T-helper 1 cell (primary cell): Measurements from ENCODE around the gene OR4F6.
"Not testable (repeated sequence)": the region's sequence is repeated elsewhere in the genome, so short reads cannot be mapped to it uniquely, and the experiment has no call there.

Experiments used
- DNase-seq, 5 donors: peaks; one replicate each; pipeline ENCODE4 v3.0.0-alpha.2; 2012 to 2020
- total RNA-seq, 4 donors: gene quantifications; one replicate each; lab custom pipeline; 2026; lab: John Stamatoyannopoulos, UW

OR4F6 gene
- 0 reads per million in 4 donors for total RNA-seq

- no peak for DNase-seq
These were observed at the start of gene OR4F6 for GRCh38 chr15:101803209-101803608. OR4F6 (plus strand) TSS chr15:101803509; CDS start chr15:101805720, 2,211 bp downstream.

DNA sequence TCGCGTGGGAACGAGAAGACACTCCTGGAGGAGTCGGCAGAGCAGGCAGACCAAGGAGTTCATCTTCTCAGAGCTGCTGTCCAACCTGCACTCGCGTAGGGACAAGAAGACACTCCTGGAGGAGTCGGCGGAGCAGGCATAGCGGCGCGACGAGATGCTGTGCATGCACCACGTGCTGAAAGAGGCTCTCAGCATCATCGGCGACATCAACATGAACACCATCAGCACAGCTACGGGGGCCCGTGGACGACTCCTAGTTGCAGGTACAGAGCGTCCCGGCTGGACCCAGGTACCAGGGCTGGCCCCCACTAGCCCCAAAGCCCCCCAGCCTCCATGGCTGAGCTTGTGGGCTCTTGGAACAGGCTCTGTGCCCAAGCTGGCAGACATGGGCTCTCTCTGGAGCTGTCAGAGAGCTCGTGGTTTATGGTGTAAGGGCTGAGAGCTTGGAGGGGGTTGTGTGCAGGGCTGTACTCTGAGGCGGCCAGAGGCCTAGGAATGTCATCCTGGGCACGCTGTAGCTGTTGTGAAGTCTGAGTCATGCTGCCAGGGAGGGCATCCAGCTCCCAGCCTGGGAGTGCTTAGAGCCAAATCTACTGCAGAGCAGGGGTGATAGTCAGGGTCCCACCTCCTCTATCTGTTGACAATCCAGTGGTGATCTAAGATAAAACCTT lies 38.5 kb upstream of the OR4F6 start:
- DNase-seq, result not testable (repeated sequence)

DNA sequence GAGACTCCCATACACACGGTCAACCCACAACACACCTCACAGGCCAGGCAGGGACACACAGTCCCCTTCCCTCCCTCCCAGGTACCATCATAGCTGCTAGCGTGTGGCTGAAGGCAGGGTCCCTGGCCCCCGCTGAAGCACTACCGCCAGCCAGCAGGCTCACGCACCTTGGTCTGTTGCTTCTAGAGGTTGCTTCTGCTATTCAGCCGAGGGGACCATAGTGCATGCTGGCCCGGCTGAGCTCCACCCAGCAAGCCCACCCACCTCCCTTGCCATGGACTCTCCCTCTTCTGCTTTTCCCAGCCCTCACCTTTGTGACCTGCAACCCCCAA lies 38.0 kb upstream of the OR4F6 start:
- DNase-seq, result not testable (repeated sequence)

DNA sequence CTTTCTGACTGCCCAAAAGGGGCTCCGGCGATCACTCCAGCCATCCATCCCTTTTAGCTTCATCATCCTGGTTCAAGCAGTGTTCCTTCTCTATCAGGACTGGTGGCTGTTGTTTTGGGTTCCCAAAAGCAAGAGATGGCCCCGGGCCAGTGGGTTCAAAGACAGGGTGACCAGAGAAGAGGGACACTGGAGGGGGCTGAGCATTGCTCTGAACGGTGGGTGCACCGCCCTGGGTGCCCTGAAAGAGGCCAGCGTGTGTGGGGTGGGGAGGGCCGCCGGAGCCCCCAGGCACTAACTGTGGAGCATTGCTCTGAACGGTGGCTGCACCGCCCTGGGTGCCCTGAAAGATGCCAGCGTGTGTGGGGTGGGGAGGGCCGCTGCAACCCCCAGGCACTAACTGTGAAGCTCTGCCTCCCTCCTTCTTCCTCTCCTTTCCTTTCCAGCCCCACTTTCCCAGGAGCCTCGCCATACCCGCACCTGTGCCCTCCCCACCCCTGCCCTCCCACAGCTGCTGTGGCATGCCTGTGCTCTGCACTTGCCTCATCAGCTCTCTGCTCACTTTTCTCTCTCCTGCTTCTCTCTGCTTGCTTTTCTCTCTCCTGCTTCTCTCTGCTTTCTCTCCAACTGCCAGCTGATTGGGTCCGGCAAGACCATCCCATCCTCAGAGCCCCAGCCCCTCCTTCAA lies 37.4 kb upstream of the OR4F6 start:
- no peak for DNase-seq

DNA sequence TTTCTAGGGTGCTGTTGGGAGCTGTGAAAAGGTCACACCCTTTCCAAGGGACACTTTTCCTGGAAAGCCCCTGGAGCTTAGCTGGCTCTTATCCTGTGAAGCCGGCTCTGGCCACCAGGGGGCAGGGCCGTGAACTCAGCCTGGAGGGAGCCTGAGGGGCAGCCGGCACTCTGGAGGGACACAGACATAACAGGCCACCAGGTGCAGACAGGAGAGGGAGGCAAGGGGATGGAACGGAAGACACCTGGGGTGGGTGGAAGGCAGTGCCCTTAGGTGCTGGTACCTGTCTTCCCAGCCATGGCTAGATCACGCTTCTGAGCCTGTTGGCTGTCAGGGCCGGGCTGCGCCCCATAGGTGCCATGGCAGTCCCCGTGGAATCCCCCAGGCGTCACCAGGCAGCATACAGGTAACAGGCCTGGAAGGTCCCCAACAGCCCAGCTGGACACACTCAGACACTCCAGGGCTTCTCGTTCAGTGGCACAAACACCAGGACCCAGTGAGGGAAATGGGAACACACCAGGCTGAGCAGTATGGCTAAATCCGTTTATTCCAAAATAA lies 36.1 kb upstream of the OR4F6 start:
- DNase-seq, result not testable (repeated sequence)

- DNase-seq, result no peak
These were observed 30.4 kb upstream of the OR4F6 start for GRCh38 chr15:101772921-101773320.

GRCh38 chr15:101773496-101774100 lies 29.7 kb upstream of the OR4F6 start:
- DNase-seq, result no peak

DNA sequence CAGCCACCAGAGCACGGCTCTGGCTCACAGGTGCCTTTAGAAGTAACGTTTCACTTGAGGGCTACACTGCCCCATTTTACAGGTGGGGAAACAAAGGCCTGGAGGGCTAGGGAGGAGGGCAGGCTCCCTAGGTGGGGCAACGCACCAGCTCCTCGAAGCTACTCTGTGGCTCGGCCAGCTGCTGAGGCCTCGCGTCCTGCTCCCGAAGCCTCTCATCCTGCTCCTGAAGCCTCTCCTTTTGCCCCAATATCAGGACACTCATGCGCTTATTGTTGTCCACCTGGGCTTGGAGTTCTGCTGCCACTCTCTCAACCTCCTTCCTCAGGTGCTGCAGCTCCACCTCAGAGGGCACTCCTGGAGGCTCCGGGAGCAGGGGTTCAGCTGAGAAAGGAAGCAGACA lies 28.2 kb upstream of the OR4F6 start:
- no peak for DNase-seq

GRCh38 chr15:101778576-101778975 lies 24.7 kb upstream of the OR4F6 start:
- DNase-seq, result not testable (repeated sequence)

GRCh38 chr15:101780225-101780624 lies 23.1 kb upstream of the OR4F6 start:
- not testable (repeated sequence) for DNase-seq

DNA sequence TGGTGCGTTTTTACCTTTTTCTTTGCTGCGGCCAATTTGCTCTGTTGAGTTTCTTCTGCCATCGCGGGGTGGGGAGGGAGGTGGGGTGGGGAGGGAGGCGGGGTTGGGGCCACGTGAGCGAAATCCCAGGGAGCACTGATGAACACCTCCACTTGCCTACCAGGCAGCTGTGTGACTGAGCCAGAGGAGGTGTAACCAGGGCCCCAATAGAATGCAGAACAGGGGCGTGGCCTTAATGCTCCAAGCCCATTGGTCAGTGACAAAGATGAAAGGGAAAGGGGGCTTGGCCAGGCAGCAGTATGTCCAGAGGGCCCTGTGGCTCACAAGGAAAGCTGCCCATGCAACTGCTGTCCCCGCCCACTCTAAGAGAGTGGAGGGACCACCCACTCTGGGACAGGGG lies 21.4 kb upstream of the OR4F6 start:
- DNase-seq, result no peak

DNA sequence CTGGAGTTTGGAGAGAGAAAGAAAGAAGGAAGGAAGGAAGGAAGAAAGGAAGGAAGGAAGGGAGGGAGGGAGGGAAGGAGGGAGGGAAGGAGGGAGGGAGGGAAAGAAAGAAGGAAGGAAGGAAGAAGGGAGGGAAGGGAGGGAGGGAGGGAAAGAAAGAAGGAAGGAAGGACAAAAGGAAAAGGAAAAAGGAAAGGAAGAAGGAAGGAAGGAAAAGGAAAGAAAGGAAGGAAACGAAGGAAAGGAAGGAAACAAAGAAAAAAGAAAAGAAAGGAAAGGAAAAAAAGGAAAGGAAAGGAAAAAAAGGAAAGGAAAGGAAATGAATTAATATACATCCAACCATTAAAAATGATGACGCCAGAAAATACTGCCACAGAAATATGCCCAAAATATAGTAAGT lies 18.7 kb upstream of the OR4F6 start:
- no peak for DNase-seq

- DNase-seq, result not testable (repeated sequence)
These were observed 16.9 kb upstream of the OR4F6 start for GRCh38 chr15:101786422-101786821.

DNA sequence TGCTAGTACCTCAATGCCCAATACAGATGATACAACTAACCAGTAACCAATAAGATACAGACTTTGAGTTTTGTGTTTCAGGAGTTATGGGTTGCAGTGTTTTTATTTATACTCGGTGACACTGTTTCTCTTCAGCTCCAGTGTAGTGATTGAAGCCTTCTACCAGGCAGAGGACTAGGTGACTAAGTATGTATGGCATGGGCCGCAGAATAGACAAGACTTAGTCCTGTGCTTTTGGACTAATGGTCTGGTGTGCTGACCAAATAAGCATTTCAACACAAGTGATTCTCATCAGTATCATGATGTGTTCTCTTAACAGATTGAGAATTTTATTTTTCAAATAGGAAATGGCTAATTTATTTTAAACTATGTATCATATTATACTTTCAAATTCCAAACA lies 15.3 kb upstream of the OR4F6 start:
- DNase-seq, result not testable (repeated sequence)

DNA sequence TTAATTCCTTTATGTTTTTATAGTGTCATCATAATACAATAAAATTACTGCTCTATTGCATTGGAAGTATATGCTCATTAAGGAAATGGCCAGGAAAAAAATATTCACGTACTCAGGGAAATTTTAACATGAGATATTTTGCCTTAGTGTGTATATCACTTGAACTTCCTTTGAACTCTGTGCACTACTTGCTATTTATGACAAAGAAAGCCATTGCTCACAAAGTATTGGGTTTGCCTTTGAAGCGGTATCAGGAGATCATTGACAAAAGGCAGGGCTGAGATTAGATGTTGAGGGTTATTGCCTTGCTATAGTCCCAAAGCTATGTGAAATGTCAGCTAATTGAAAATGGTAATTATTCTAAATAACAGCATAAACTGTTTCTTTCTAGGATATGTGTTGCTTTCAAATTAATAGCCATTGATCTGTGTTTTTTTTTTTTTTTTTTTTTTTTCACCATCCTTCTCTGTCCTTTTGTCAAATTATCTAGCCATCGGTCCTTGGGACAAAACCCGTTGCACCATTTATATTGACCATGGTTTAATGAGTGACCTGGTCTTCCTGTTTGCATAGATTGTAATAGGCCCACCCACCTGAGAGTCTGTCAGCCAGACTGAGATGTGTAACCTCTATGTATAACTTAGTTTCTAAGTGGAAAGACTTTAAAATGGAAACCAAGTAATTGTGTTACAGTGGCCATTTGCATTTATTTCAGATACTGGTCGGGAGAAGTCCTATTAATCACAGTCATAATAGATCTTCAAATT lies 14.6 kb upstream of the OR4F6 start:
- not testable (repeated sequence) for DNase-seq

GRCh38 chr15:101790748-101791147 lies 12.6 kb upstream of the OR4F6 start:
- DNase-seq, result not testable (repeated sequence)

DNA sequence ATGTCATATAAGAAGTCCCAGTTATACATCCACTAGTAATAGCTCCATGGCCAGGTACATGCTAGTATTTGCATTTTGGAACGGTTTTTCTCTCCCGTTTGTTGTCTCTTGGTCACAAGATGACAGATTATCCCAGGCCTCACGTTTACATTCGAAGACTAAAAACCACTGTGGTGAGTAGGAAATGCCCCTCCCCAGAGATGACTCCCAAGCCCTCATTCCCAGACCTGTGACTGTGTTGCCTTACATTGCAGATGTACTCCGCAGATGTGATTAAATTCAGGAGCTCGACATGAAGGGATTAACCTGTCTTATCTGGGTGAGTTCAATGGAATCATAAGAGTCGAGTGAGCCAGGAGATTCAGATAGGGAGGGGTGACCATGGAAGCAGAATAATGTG lies 9.3 kb upstream of the OR4F6 start:
- DNase-seq, result not testable (repeated sequence)

GRCh38 chr15:101795455-101795854 lies 7.9 kb upstream of the OR4F6 start:
- no peak for DNase-seq

DNA sequence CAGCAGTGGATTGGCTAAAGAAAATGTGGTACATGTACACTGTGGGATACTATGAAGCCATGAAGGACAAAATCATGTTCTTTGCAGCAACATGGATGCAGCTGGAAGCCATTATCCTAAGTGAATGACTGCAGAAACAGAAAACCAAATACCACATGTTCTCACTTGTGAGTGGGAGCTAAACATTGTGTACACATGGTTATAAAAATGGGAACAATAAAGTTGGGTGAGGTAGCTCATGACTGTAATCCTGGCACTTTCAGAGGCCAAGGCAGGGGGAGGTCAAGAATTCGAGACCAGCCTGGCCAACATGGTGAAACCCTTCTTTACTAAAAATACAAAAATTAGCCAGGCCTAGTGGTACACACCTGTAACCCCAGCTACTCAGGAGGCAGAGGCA lies 3.6 kb upstream of the OR4F6 start:
- DNase-seq, result no peak

DNA sequence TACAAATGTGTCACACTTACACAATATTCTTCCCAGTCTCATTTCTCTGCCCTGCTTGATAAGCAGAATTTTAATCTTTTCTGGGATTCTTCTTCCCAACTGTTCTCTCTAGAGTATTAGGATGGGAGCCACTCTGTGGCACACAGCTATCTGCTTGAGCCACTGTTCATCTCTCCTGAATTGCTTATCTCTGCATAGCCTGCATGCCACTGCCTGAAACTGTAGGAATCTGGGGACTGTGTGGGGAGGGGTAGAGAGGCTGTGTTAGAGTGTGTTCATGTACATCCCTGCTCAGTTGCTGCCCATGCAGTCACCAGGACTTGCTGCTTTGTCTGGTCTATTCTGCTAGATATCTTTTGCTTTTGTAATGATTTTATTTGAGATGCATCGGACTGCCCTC lies 2.3 kb upstream of the OR4F6 start:
- DNase-seq, result no peak

DNA sequence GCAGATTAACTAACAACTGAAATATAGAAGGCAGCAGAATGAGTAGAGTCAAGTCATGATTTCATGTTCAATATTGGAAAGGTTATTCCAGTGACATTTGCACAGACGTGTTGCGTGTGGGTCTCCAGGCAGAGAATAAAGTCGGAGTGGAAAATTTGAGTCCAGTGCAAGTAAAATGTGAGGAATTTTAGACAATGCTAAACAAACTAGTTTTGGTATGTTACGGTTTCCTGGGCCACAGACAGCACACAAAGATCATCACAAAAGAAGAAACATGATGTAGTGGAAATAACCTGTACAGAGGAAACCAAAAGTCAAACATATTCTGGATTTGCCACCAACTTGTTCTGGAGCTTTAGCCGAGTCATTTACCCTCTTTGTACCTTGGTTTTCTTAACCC lies 367 bp downstream of the OR4F6 start:
- DNase-seq, result no peak

DNA sequence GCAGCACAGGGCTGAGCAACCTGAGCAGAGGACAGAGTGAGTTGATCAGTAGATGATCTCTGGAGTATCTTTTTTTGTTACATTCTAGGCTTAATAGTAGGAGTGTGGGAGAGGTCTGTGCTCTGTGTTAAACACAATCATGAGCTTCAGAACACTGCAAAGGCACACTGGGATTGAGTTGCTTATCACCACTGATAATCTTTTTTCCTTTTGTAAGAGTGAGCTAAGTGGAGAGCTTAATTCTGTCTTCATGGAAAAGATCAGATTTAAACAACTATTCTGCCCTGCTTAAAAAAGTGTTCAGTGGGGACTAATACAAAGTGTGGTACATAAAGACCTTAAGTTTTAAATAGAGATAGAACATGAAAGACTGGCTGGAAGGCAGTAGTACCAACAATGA lies 1.1 kb downstream of the OR4F6 start:
- DNase-seq, result no peak

- DNase-seq, result no peak
These were observed 1.6 kb downstream of the OR4F6 start for GRCh38 chr15:101804941-101805340.
